HG03469 (cell line): ENCODE results near the gene YIF1B.
"Not testable (repeated sequence)": the region's sequence is repeated elsewhere in the genome, so short reads cannot be mapped to it uniquely, and the experiment has no call there.

ENCODE experiments used
- ATAC-seq: cut with Tn5 transposase; IDR thresholded peaks from one replicate; pipeline ENCODE4 v1.9.1; 2021; ENCODE audit warnings: mild to moderate bottlenecking, moderate library complexity, moderate number of reproducible peaks; ENCODE audit not compliant: unreplicated experiment

YIF1B gene, protein sequence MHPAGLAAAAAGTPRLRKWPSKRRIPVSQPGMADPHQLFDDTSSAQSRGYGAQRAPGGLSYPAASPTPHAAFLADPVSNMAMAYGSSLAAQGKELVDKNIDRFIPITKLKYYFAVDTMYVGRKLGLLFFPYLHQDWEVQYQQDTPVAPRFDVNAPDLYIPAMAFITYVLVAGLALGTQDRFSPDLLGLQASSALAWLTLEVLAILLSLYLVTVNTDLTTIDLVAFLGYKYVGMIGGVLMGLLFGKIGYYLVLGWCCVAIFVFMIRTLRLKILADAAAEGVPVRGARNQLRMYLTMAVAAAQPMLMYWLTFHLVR

GRCh38 chr19:38315657-38316476, at the start of gene YIF1B:
Gene YIF1B (minus strand): TSS chr19:38315947. CDS start chr19:38315917, 30 bp downstream.
- ATAC-seq: peak; percentile 60

- ATAC-seq: not testable (repeated sequence)
Measured at GRCh38 chr19:38362946-38363688, 47.4 kb upstream of the YIF1B start.

DNA sequence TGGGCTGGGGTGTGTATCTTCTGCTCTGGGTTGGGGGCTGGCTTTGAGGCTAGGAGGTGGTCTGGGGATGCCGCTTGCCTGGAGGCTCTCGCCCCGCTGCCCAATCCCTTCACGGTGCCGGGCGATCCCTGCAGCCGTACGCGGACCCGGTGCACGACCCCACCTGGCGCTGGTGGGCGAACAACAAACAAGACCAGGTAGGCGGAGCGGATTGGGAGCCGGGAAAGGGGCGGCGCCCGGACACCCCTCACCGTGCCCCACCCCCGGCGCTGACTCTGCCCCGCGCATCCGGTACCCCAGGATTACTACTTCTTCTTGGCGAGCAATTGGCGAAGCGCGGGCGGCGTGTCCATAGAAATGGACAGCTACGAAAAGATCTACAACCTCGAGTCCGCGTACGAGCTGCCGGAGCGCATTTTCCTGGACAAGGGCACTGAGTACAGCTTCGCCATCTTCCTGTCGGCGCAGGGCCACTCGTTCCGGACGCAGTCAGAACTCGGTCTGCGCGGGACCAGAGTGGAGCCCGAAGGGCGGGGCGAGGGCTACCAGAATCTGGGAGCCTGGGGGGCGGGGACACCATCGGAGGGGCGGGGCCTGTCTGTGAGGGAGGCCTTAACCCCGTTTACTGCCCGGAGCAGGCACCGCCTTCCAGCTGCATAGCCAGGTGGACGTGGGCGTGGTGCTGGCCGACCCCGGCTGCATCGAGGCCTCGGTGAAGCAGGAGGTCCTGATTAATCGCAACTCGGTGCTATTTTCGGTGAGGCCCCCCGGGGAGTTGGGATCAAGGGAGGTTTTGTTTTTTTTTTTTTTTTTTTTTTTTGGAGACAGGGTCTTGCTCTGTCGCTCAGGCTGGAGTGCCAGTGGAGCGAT, 46.6 kb upstream of the YIF1B start:
- ATAC-seq: no peak

GRCh38 chr19:38361633-38362075, 45.9 kb upstream of the YIF1B start:
- no peak for ATAC-seq

- no peak for ATAC-seq
Measured at GRCh38 chr19:38360839-38361631, 45.3 kb upstream of the YIF1B start.

- no peak for ATAC-seq
Measured at GRCh38 chr19:38360351-38360750, 44.6 kb upstream of the YIF1B start.

GRCh38 chr19:38359242-38360021, 43.7 kb upstream of the YIF1B start:
- no peak for ATAC-seq

GRCh38 chr19:38358071-38358470, 42.3 kb upstream of the YIF1B start:
- ATAC-seq: no peak

GRCh38 chr19:38355728-38356725, 40.3 kb upstream of the YIF1B start:
- no peak for ATAC-seq

DNA sequence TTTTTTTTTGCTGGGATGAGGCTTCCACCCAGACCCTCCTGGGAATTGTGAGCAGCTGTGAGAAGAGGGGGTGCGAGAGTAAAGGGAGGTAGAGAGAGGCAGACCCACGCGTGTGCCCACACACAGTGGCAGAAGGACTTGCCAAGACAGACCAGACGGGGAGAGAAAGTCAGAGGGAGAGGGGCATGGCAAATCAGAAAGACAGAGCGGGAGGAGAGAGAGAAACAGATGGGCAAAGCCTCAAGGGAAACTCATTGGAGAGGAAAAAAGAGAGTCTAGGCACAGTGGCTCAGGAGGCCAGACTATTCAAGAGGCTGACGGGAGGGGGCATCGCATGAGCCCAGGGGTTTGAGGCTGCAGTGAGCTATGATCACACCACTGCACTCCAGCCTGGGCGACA, 36.9 kb upstream of the YIF1B start:
- ATAC-seq: no peak

- no peak for ATAC-seq
Measured at GRCh38 chr19:38351865-38352395, 36.2 kb upstream of the YIF1B start.

GRCh38 chr19:38350883-38351282, 35.1 kb upstream of the YIF1B start:
- no peak for ATAC-seq

- no peak for ATAC-seq
Measured at GRCh38 chr19:38346837-38347236, 31.1 kb upstream of the YIF1B start.

DNA sequence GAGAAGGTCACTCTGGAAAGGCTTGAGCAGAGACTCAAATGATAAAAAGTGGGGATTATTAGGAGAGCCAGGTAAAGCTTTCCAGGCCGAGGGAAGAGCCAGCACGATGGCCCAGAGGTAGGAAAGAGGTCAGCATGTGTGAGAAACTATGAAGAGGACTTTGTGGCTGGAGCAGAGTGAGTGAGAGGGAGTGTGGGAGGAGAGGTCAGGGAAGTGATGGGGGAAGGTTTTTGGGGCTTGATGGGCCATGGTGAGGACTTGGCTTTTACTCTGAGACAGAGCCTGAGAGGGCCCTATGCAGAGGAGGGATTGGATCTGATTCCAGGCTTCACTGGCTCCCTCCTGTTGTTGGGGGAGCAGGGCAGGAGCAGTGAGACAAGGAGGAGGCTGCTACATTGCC, 25.2 kb upstream of the YIF1B start:
- no peak for ATAC-seq

- ATAC-seq: not testable (repeated sequence)
Measured at GRCh38 chr19:38339011-38339410, 23.3 kb upstream of the YIF1B start.

DNA sequence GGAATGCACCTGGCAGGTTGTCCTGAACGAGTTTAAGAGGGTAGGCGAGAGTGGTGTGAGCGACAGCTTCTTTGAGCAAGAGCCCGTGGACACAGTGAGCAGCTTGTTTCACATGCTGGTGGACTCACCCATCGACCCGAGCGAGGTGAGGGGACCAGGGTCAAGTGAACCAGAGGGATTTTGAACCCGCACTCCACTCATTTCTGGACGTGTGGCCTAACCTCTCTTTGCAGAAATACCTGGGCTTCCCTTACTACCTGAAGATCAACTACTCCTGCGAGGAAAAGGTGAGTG, 21.6 kb upstream of the YIF1B start:
- ATAC-seq: no peak

GRCh38 chr19:38336638-38337359, 21.1 kb upstream of the YIF1B start:
- ATAC-seq: no peak
